HG03060 (cell line): ENCODE data around the gene TSHB.
"Not testable (repeated sequence)": the region's sequence is repeated elsewhere in the genome, so short reads cannot be mapped to it uniquely, and the experiment has no call there.

Experiments
- ATAC-seq: cut with Tn5 transposase; IDR thresholded peaks from one replicate; pipeline ENCODE4 v1.9.1; 2021; ENCODE audit warnings: low read depth, moderate number of reproducible peaks; ENCODE audit not compliant: unreplicated experiment

Gene TSHB

DNA sequence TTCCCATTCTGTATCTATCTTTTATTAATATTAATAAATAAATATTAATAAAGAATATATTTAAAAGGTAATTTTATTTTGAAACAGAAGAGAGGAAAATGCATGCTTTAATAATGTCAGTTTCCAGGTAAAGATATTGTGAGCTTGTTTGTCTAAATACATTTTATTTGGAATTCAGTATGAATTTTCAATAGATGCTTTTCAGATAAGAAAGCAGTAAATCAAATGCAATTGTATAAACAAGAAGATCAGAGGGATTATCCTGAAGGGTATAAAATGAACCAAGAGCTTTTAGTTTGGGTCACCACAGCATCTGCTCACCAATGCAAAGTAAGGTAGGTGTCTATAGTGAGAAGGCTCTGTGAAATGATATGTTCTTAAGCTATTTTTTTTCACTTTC, at the start of gene TSHB:
TSS of gene TSHB (plus strand) at position 301 of the 400 bp plus-strand sequence. CDS start 3,537 bp downstream, outside the sequence.
- no peak for ATAC-seq

DNA sequence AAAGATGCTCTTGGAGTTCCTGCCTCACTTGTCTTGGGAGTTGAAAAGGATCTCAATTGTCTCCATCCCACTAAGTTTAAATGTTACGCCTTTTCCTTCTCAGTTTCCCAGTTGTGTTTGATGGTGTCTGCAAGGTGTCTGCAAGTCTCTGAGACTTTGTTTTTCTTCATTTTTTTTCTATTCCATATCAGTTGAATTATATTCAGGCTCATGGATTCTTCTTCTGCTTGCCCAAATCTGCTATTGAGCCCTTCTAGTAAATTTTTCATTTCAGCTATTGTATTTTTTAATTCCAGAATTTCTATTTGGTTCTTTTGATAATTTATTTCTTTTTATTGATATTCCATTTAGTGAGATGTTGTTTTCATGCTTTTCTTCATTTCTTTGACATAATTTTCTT, 47.4 kb upstream of the TSHB start:
- ATAC-seq: no peak

DNA sequence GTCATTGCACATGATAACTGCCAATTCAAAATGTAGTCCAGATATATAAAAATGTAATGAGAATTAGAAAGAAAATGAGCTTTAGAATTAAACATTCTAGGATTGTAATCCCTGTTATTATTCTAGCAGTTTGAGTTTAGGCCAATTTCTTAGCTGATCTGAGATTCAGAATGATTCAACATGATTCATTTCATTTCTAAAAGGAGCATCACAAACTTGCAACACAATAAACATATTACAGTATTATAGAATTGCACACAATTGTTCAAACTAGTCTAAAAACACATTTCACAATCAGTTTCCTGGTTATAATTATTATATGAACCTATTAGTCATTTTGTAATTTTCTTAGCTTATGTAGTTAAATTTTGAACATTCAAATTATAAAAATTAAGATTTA, 43.3 kb upstream of the TSHB start:
- ATAC-seq: no peak

DNA sequence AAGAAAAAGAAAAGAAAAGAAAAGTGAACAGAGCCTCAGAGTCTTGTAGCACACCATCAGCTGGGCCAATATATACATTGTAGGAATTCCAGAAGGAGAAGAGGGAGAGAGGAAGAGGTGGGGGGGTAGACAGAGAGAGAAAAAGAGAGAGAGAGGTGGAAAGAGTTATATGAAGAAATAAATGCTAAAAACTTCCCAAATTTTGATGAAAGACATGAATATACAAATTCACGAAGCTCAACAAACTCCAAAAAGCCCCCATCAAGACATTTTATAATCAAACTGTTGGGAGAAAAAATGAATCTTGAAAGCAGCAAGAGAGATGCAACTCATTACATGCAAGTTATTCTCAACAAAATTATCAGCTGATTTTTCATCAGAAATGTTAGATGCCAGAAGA, 41.5 kb upstream of the TSHB start:
- ATAC-seq: no peak

DNA sequence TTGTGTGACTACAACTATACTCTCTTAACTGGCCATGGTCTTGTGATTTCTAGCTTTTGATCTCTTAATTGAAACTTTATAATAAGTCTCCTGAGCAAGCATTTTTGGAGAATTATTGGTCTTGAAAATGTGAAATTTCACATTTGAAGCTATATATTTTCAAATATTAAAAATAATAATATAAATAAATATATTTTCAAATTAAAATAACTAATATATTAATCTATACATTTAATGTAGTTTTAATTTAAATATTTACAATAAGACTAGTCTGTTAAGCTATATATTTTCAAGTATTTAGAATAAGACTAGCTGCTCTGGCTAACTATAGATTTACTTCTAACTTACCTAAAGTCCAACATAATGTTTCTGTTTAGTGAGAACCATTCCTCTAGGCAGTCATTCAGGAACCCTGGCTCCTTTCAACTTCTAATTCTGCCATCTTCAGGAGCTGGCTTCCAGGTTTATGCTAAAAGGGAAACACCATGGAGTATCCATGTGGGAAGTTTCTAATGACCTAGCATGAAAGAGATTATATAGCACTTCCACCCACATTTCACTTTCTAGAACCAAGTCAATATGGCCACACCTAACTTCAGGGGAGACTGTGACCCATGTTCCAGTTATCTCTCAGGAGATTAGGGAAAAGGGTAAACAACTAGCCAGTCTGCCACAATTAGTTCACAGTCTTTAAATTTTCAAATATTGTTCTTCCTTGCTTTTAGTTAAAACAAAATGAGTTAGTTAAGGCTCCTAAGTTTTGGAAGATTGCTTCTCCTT, 31.9 kb upstream of the TSHB start:
- ATAC-seq: no peak

DNA sequence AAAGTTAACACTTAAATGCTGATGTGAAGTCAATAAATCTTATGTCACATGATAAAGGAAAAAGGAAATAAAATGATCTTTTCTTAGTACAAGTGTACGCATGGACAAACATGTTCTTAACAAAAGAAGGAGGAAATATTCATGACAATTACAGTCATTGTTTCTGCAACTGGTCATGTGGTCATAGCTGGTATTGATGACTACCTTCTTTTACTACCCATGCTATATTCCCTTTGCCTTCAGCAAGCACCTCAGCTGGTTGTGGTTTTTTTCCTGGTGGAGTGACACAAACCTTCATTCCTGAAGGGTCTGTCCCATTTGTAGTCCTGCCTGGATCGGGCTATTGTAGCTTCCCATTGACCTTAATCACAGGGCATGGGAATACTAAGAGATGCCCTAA, 23.4 kb upstream of the TSHB start:
- no peak for ATAC-seq

DNA sequence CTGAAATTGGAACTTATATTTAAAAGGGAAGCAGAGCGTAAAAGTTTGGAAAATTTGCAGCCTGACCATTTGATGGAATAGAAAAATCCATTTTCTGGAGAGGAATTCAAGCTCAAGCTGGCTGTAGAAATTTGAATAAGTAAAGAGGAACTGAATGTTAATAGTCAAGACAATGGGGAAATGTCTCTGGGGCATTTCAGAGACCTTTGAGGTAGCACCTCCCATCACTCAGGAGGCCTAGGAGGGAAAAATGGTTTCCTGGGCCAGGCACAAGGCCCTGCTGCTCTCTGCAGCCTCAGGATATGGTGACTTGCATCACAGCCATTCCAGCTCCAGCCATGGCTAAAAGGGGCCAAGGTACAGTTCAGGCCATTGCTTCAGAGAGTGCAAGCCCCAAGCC, 17.6 kb upstream of the TSHB start:
- ATAC-seq: no peak

DNA sequence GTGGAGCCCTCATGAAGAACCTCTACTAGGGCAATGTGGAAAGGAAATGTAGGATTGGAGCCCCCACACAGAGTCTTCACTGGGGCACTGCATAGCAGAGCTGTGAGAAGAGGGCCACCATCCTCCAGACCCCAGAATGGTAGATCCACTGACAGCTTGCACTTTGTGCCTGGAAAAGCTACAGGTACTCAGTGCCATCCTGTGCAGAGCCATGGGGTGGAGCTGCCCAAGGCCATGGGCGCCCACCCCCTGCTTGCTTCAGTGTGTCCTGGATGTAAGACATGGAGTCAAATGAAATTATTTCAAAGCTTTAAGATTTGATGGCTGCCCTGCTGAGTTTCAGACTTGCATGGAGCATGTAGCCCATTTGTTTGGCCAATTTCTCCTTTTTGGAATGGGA, 17.2 kb upstream of the TSHB start:
- ATAC-seq: no peak

DNA sequence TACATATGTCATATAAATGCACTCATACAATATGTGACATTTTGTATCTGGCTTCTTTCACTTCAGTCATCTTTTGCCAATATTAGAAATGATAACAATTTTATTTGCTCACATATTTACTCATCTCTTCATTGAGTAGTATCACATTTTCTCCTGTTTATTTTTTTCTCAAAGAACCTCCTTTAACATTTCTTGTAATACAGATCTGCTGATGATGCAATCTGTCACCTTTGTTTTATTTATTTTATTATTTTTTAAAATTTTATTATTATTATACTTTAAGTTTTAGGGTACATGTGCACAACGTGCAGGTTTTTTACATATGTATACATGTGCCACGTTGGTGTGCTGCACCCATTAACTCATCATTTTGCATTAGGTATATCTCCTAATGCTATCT, 15.8 kb upstream of the TSHB start:
- no peak for ATAC-seq

DNA sequence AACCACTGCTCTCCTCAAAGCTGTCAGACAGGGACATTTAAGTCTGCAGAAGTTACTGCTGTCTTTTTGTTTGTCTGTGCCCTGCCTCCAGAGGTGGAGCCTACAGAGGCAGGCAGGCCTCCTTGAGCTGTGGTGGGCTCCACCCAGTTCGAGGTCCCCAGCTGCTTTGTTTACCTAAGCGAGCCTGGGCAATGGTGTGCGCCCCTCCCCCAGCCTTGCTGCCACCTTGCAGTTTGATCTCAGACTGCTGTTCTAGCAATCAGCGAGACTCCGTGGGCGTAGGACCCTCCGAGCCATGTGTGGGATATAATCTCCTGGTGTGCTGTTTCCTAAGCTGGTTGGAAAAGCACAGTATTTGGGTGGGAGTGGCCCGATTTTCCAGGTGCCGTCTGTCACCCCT, 10.1 kb upstream of the TSHB start:
- not testable (repeated sequence) for ATAC-seq

DNA sequence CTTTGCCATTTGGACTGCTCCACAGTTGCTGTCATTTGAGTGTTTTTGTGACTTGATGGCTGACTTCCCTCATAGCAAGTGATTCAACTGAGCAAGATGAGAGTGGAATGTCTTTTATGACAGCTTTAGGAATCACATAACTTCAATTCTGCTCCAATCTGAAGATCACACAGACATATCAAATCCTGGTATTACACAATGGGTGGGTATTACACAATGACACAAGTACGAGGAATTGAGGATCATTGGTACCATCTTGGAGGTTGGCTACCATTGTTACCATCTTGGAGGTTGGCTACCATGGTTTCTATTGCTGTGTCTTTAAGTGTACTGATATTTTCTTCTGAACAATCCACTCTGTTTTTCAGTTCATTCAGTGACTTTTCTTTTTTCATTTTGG, 8.5 kb upstream of the TSHB start:
- ATAC-seq: no peak

DNA sequence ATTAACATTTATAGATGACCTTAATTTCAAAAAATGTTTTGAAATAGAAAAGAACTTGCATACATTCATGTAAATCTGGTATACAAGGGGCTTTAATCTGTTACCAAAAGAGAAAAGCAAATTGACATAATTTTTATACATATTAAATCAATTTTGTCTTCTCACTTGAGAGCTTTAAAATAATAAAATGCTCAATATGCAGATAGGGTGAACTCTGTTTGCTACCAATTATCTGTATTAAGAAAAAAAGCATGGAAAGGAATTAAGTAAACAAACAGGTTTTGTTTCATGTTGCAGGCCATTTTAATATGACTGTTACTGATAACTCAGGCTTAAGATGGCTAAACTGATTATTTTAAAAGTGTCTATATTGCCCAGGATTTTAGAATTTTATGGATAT, 6.0 kb upstream of the TSHB start:
- ATAC-seq: no peak

DNA sequence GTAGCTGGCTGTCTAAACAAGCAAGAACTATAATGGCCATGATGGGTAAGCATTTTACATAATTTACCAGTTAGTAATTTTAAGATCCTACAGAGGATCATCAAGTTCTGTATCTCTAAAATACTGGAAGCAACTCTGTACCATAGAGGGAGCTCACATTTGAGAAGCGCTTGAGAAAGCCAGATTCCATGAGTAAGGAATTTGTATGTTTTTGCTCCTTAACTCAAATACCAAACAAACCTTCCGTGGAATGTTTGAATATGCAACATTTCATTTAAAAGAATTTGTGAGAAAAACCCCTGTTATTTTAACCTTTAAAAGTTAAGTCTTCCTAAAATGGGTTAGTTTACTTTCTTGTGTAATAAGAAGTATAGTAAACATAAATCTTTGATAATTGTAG, 2.0 kb downstream of the TSHB start:
- no peak for ATAC-seq

DNA sequence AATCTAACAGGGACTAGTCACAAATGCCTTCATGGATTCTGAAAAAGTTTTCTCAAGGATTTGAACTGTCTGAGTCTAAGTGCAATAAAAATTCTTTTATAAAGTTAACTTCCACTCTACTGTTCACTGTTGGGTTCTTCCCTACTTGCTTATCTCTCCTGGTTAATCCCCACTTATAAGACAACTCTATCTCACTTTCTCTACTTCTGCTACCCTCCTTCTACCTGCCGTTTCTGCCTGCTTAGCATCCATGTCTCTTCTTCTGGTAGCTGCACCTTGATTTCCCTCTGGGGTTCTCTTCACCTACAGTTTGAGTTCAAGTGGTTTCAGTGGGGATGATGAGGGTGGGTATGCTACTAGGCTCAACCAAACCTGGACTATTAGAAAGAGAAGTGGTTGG, 6.0 kb downstream of the TSHB start:
- no peak for ATAC-seq

DNA sequence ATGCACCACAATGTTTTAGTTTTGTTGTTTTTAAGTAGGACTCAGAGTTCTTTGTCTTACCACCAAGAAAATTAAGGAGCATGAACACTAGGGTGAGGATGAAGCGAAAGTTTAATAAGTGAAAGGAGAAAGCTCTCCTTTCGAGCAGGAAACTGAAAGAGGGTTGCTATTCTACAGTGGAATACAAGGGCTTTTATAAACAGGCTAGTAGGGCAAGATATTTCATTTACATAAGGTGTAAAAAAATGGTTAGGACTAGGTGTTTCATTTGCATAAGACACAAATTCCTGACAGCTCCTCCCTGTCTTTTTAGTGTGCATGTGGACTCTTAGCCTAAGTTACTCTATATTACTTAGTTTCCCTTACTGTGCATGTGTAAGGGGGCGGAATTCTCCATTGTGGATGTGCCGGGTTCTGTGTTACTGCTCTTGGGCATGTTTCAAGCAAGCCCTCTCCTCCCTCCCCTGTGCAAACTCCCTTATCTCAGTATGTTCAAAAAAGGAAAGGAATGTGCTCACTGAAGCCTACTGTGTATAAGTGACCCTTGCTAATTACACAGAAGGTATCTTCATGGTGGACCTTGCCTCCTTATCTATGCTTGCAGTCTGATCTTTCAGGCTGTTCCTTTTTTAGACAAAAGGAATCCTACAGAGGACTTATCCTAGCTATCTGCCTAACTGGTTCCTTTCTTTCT, 7.3 kb downstream of the TSHB start:
- ATAC-seq: no peak

DNA sequence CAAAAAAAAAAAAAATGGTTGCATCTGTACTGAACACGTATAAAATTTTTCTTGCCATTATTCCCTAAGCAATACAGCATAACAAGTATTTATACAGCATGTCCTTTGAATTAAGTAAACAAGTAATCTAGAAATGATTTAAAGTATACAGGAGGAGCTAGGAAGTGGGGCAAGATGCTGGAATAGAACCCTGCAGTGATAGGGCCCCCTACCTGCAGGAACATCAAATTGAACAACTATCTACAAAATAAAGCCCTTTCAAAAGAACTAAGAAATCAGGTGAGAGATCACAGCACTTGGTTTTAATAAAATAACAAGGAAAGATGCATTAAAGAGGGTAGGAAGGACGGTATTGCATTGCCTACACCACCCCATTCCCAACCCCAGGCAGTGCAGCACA, 10.9 kb downstream of the TSHB start:
- no peak for ATAC-seq

DNA sequence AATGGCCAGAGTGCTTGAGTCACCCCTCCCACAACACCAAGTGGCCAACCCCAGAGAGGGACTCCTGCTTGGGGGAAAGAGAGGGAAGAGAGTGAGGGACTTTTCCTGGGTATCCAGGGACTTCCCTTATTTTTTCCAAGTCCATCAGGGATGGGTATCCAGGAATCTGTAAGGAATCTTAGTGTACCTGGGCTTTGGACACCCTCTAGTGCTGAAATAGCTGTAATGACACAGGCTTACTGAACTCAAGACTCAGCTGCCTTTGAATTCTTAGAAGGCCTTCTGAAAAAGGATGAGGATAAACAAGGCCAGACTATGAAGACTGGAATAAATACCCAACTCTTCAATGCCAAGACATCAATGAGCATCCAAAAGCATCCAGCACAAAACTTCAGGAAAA, 12.0 kb downstream of the TSHB start:
- no peak for ATAC-seq

DNA sequence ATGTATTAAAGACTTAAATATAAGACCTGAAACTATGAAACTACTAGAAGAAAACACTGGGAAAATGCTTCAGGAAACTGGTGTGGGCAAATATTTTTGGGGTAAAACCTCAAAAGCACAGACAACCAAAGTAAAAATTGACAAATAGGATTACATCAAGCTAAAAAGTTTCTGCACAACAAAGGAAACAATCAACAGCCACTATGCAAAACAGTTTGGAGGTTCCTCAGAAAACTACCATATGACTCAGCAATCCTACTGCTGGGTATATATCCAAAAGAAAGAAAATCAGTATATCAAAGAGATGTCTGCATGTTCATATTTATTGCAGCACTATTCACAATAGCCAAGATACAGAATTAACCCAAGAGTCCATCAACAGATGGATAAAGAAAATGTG, 17.1 kb downstream of the TSHB start:
- no peak for ATAC-seq

DNA sequence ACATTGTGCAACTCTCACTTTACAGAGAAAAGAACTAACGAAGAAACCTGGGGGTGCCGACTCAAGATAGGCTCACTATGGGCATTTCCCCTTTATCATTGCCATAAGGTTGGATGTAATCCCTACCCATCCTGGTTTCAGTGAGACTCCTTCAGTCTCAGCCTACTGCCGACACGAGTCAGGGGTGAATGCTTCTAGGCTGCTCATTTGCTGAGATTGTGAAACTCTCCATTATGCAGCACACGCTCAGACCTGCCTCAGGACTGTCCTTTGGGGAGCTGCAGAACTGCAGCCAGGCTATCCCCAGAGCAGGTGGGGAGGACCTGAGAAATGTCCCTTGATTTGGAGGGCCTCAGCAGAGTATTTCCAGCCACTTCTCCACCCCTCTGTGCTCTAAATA, 22.2 kb downstream of the TSHB start:
- ATAC-seq: no peak

DNA sequence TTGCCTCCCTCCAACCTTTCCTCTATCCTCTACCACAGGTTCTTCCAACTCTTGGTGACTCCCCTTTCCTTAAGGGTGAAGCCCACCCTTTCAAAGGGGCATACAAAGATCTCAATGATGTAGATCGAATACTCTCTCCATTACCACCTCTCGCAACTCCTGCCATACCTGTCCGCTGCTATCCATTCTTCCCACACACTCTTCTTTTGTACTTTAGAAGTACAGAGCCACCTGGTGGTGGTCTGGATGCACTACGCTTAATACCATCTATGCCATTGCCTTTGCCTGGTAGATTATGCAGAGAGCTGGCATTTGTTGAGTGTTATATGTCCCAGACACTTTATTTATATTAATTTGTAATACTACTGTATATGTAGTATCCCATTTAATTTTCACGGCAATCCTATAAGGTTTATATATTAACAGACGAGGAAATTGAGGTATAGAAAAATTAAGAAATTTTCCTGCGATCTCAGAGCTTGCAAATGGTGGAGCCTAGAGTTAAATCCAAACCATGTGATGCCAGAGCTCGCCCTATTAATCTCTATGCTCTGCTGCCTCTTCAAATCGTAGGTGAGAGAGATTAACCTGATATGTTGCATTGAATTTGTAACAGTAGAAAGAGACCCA, 22.9 kb downstream of the TSHB start:
- no peak for ATAC-seq

DNA sequence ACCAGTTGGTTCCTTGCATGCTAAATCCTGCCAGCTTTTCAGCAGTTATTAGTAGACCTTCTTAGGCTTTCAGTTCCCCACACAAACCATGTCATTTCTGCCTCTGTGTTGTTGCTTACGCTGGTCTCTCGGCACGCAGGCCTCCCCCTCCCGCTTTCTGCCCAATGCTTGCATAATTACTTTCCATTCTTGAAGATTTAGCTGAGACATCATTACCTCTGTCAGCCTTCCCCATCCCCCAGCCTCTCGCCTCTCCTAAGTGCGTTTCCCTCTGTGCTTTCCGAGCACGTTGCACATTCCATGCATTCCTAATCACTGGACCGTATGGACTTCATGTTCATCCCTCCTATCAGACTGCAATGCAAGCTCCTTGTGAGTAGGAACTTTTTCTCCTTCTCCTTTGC, 26.8 kb downstream of the TSHB start:
- no peak for ATAC-seq
